K562 (cell line): ENCODE measurements around the gene EMILIN1. TPM values are rescaled to one million over a fixed set of nuclear protein-coding genes. Genes with fewer than 3 reads are reported as not detected.

Source experiments
- ASH1L ChIP-seq: fragments of 450-650 bp; IDR thresholded peaks from 2 replicates; pipeline ENCODE4 v1.6.1; 2018; ENCODE audit warnings: borderline replicate concordance, mild to moderate bottlenecking, low read depth; ENCODE audit not compliant: partially characterized antibody
- DDX20 ChIP-seq: fragments of 450-650 bp; IDR thresholded peaks from 2 replicates; pipeline ENCODE4 v1.6.1; 2016; ENCODE audit warnings: missing genetic modification characterization, low read depth, mild to moderate bottlenecking, missing compliant biosample characterization, moderate library complexity
- FOSL1 ChIP-seq: fragments of 200-800 bp; sonication (Bioruptor generic); conservative IDR thresholded peaks from 2 replicates; pipeline ENCODE4 v1.6.1; 2016; ENCODE audit warnings: missing genetic modification characterization, missing compliant biosample characterization
- FOXK1 ChIP-seq: sonication (generic); formaldehyde crosslinking; IDR thresholded peaks from 2 replicates; pipeline ENCODE4 v1.8.0; 2022; ENCODE audit warnings: missing genetic modification reagents, mild to moderate bottlenecking, borderline replicate concordance
- GTF2A2 ChIP-seq: IDR thresholded peaks from 2 replicates; pipeline ENCODE4 v1.6.1; 2016; ENCODE audit warnings: mild to moderate bottlenecking, missing genetic modification characterization, missing compliant biosample characterization
- HDAC2 ChIP-seq: fragments of 450-650 bp; IDR thresholded peaks from 2 replicates; pipeline ENCODE4 v1.6.1; 2016; ENCODE audit warnings: mild to moderate bottlenecking
- KDM1A ChIP-seq, 2 experiments: fragments of 450-650 bp; IDR thresholded peaks; 2 replicates each; pipeline ENCODE4 v1.6.1; 2016; ENCODE audit warnings: mild to moderate bottlenecking in 2 of 2
- SAP30 ChIP-seq: fragments of 200-600 bp; sonication (generic); IDR thresholded peaks from 2 replicates; pipeline ENCODE4 v1.6.1; 2012; ENCODE audit warnings: borderline replicate concordance, low read depth, mild to moderate bottlenecking, moderate library complexity, low read length, control low read depth, inconsistent platforms; ENCODE audit not compliant: insufficient read depth, poor library complexity, severe bottlenecking
- SNAPC5 ChIP-seq: fragments of 250-450 bp; sonication (Bioruptor Pico); IDR thresholded peaks from 2 replicates; pipeline ENCODE4 v1.8.0; 2021; ENCODE audit warnings: moderate library complexity, mild to moderate bottlenecking, inconsistent platforms
- SNRNP70 ChIP-seq: fragments of 200-400 bp; formaldehyde crosslinking; optimal IDR thresholded peaks from 2 replicates; pipeline ENCODE3; 2017; ENCODE audit warnings: low read depth, low read length
- TARDBP ChIP-seq: fragments of 450-650 bp; IDR thresholded peaks from 2 replicates; pipeline ENCODE4 v1.6.1; 2016
- USF1 ChIP-seq: sonication (generic); formaldehyde crosslinking; IDR thresholded peaks from 2 replicates; pipeline ENCODE4 v1.9.0; 2022; ENCODE audit warnings: mild to moderate bottlenecking, missing genetic modification reagents
- ZC3H4 ChIP-seq: sonication (generic); formaldehyde crosslinking; IDR thresholded peaks from 2 replicates; pipeline ENCODE4 v1.9.0; 2021; ENCODE audit warnings: missing genetic modification reagents, borderline replicate concordance
- ZFP1 ChIP-seq: fragments of 450-650 bp; formaldehyde crosslinking; IDR thresholded peaks from 2 replicates; pipeline ENCODE4 v1.4.0; 2020; ENCODE audit warnings: mild to moderate bottlenecking, mixed read lengths
- ZFP36 ChIP-seq: fragments of 150-350 bp; IDR thresholded peaks from 2 replicates; pipeline ENCODE4 v1.6.1; 2018; ENCODE audit warnings: low read length, low read depth; ENCODE audit not compliant: partially characterized antibody
- polyA plus RNA-seq, 8 experiments: library from polyadenylated mRNA; depleted of rRNA in 4 of 8; stranded (reverse) in 5 of 8; unstranded in 3 of 8; fragments of >200 nt; fragmentation: Nextera tagmentation in 2 of 8; fragmentation: Illumina TruSeq in 1 of 8; extraction: Ambion mirVana in 2 of 8; extraction: Trizol in 1 of 8; gene quantifications; 2 replicates each; pipeline versions ENCODE4 v1.2.1 to v1.2.3, GENCODE V29; 2011 to 2014; ENCODE audit warnings: inconsistent platforms in 1 of 8, missing spikeins in 1 of 8
- total RNA-seq, 7 experiments: library from RNA; depleted of rRNA in 6 of 7; stranded (reverse); fragments of >200 nt in 6 of 7; fragmentation: Illumina TruSeq in 2 of 7; extraction: Trizol in 2 of 7; gene quantifications; 2 replicates each; pipeline versions ENCODE4 v1.2.1 to v1.2.3, GENCODE V29; 2011 to 2021; ENCODE audit warnings: low replicate concordance in 1 of 7
- TF ChIP-seq, protein P1 (sequence below): fragments of 200-600 bp; sonication (generic); IDR thresholded peaks from one replicate; pipeline ENCODE4 v1.6.1; 2012; ENCODE audit warnings: mild to moderate bottlenecking, low read depth, low read length, inconsistent platforms

The EMILIN1 gene
- total and polyA plus RNA-seq, 9 of the 15 experiments (the other 6 are each of a cell fraction or from before 2014, with no cell fraction given): 0.04 to 2.7 (median 0.54) TPM; not detected in 2

- TF ChIP-seq ASH1L: no peak
- no peak for TF ChIP-seq HDAC2
- TF ChIP-seq KDM1A (IDR thresholded peaks at IDR 0.05): no peak
- TF ChIP-seq, protein P1, sequence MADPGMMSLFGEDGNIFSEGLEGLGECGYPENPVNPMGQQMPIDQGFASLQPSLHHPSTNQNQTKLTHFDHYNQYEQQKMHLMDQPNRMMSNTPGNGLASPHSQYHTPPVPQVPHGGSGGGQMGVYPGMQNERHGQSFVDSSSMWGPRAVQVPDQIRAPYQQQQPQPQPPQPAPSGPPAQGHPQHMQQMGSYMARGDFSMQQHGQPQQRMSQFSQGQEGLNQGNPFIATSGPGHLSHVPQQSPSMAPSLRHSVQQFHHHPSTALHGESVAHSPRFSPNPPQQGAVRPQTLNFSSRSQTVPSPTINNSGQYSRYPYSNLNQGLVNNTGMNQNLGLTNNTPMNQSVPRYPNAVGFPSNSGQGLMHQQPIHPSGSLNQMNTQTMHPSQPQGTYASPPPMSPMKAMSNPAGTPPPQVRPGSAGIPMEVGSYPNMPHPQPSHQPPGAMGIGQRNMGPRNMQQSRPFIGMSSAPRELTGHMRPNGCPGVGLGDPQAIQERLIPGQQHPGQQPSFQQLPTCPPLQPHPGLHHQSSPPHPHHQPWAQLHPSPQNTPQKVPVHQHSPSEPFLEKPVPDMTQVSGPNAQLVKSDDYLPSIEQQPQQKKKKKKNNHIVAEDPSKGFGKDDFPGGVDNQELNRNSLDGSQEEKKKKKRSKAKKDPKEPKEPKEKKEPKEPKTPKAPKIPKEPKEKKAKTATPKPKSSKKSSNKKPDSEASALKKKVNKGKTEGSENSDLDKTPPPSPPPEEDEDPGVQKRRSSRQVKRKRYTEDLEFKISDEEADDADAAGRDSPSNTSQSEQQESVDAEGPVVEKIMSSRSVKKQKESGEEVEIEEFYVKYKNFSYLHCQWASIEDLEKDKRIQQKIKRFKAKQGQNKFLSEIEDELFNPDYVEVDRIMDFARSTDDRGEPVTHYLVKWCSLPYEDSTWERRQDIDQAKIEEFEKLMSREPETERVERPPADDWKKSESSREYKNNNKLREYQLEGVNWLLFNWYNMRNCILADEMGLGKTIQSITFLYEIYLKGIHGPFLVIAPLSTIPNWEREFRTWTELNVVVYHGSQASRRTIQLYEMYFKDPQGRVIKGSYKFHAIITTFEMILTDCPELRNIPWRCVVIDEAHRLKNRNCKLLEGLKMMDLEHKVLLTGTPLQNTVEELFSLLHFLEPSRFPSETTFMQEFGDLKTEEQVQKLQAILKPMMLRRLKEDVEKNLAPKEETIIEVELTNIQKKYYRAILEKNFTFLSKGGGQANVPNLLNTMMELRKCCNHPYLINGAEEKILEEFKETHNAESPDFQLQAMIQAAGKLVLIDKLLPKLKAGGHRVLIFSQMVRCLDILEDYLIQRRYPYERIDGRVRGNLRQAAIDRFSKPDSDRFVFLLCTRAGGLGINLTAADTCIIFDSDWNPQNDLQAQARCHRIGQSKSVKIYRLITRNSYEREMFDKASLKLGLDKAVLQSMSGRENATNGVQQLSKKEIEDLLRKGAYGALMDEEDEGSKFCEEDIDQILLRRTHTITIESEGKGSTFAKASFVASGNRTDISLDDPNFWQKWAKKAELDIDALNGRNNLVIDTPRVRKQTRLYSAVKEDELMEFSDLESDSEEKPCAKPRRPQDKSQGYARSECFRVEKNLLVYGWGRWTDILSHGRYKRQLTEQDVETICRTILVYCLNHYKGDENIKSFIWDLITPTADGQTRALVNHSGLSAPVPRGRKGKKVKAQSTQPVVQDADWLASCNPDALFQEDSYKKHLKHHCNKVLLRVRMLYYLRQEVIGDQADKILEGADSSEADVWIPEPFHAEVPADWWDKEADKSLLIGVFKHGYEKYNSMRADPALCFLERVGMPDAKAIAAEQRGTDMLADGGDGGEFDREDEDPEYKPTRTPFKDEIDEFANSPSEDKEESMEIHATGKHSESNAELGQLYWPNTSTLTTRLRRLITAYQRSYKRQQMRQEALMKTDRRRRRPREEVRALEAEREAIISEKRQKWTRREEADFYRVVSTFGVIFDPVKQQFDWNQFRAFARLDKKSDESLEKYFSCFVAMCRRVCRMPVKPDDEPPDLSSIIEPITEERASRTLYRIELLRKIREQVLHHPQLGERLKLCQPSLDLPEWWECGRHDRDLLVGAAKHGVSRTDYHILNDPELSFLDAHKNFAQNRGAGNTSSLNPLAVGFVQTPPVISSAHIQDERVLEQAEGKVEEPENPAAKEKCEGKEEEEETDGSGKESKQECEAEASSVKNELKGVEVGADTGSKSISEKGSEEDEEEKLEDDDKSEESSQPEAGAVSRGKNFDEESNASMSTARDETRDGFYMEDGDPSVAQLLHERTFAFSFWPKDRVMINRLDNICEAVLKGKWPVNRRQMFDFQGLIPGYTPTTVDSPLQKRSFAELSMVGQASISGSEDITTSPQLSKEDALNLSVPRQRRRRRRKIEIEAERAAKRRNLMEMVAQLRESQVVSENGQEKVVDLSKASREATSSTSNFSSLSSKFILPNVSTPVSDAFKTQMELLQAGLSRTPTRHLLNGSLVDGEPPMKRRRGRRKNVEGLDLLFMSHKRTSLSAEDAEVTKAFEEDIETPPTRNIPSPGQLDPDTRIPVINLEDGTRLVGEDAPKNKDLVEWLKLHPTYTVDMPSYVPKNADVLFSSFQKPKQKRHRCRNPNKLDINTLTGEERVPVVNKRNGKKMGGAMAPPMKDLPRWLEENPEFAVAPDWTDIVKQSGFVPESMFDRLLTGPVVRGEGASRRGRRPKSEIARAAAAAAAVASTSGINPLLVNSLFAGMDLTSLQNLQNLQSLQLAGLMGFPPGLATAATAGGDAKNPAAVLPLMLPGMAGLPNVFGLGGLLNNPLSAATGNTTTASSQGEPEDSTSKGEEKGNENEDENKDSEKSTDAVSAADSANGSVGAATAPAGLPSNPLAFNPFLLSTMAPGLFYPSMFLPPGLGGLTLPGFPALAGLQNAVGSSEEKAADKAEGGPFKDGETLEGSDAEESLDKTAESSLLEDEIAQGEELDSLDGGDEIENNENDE: no peak
- no peak for TF ChIP-seq ZFP36
- TF ChIP-seq TARDBP: 0 out of 2 replicates have a peak, but pooled peaks have one; percentile 12
- no peak for TF ChIP-seq DDX20 (tag)
- no peak for TF ChIP-seq SNAPC5 (CRISPR knock-in tag)
- no peak for TF ChIP-seq FOSL1 (tag)
- no peak for TF ChIP-seq SNRNP70
- TF ChIP-seq SAP30: peak; percentile 39
- TF ChIP-seq GTF2A2 (tag): no peak
- peak; percentile 46; the same call in 1 of the 2 replicates for TF ChIP-seq ZC3H4
- no peak for TF ChIP-seq FOXK1 (CRISPR knock-in tag)
- no peak for TF ChIP-seq USF1 (CRISPR knock-in tag)
- TF ChIP-seq ZFP1 (CRISPR knock-in tag): no peak
Measured at GRCh38 chr2:27033253-27033852, 45.1 kb upstream of the EMILIN1 start (continued).
